Tibial nerve (tissue), 3 donors: ENCODE results near the gene MED28.

ENCODE experiments used
- POLR2A ChIP-seq, 2 donors: fragments of 450-650 bp; IDR thresholded peaks; one replicate each; pipeline ENCODE4 v1.6.1; 2017; ENCODE audit warnings: antibody characterized with exemption in 2 of 2, mild to moderate bottlenecking in 2 of 2, moderate library complexity in 2 of 2
- TF ChIP-seq, protein P1 (sequence below), 5 experiments: fragments of 200-600 bp in 3 of 5; fragments of 450-650 bp in 2 of 5; sonication (generic) in 3 of 5; IDR thresholded peaks; one replicate each; pipeline ENCODE4 v1.5.1; 2016 to 2019; ENCODE audit warnings: antibody characterized with exemption in 5 of 5, mild to moderate bottlenecking in 3 of 5, moderate library complexity in 2 of 5

DNA sequence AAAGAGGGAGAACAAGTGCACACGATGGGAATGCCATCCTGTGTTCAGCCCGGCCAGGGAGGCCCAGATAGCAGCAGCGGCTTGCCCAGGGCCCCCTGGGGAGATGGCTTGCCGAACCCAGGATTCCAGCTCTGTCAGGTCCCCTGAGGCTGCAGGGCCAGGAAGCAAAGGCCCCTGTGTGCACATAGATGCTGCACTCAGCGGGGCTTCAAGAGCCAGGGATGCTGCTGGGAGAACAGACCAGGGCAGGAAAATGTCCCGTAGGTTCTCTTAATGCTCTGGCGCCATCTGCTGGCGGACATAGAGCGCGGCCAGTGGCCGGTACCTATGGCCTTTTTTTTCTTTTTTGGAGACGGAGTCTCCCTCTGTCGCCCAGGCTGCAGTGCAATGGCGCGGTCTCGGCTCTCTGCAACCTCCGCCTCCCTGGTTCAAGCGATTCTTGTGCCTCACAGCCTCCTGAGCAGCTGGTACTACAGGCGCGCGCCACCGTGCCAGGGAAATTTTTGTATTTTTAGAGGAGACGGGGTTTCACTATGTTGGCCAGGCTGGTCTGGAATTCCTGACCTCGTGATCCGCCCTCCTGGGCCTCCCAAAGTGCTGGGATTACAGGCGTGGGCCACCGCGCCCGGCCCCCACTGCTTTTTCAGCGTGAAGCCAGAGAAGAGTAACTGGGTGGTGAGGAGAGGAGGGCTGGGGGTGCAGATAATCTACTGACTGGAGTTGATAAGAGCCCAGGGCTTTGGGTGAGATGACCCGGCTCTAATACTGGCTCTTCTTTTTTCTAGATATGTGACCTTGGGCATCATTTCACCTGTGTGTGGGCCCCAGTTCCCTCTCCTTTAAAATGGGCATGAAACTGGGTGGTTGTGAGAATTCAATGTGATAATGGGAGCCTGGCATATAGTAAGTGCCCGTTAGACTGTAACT is 22.5 kb downstream of the MED28 start:
- TF ChIP-seq, protein P1, sequence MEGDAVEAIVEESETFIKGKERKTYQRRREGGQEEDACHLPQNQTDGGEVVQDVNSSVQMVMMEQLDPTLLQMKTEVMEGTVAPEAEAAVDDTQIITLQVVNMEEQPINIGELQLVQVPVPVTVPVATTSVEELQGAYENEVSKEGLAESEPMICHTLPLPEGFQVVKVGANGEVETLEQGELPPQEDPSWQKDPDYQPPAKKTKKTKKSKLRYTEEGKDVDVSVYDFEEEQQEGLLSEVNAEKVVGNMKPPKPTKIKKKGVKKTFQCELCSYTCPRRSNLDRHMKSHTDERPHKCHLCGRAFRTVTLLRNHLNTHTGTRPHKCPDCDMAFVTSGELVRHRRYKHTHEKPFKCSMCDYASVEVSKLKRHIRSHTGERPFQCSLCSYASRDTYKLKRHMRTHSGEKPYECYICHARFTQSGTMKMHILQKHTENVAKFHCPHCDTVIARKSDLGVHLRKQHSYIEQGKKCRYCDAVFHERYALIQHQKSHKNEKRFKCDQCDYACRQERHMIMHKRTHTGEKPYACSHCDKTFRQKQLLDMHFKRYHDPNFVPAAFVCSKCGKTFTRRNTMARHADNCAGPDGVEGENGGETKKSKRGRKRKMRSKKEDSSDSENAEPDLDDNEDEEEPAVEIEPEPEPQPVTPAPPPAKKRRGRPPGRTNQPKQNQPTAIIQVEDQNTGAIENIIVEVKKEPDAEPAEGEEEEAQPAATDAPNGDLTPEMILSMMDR (IDR thresholded peaks at IDR 0.05): peak; percentile 80 to 91 (median 83)
- no peak for TF ChIP-seq POLR2A (IDR thresholded peaks at IDR 0.05)
